Mucosa of descending colon (tissue), 3 donors: ENCODE results near the gene LRRC27. TPM values are rescaled to one million over a fixed set of nuclear protein-coding genes. Genes with fewer than 3 reads are reported as not detected.

ENCODE experiments used
- ATAC-seq: fragments of 200-7000 bp; cut with Tn5 transposase; one replicate; pipeline ENCODE4 v1.9.1; 2020; ENCODE audit warnings: mild to moderate bottlenecking, moderate library complexity
- DNase-seq, 3 donors: peaks; one replicate each; pipeline ENCODE4 v3.0.0-alpha.2; 2020
- H3K36me3 ChIP-seq: fragments of 200-600 bp; one replicate; pipeline ENCODE4 v1.8.0; 2021; ENCODE audit warnings: low read depth, mild to moderate bottlenecking
- H3K4me1 ChIP-seq: fragments of 200-600 bp; one replicate; pipeline ENCODE4 v1.8.0; 2021; ENCODE audit warnings: low read depth, mild to moderate bottlenecking
- H3K4me3 ChIP-seq: fragments of 200-600 bp; one replicate; pipeline ENCODE4 v1.8.0; 2021; ENCODE audit warnings: mild to moderate bottlenecking
- H3K9me3 ChIP-seq: fragments of 200-600 bp; one replicate; pipeline ENCODE4 v1.8.0; 2021; ENCODE audit warnings: mild to moderate bottlenecking
- CTCF ChIP-seq: fragments of 200-600 bp; IDR thresholded peaks from one replicate; pipeline ENCODE4 v1.8.0; 2022; ENCODE audit warnings: antibody characterized with exemption, mild to moderate bottlenecking
- intact Hi-C, 2 donors: fragments of 100-400 bp; cut with DNase I in 1 of 2; cut with micrococcal nuclease in 1 of 2; formaldehyde crosslinking; loops; one replicate each; pipeline versions ENCODE4 v1.11.0 to v1.11.1; 2022; cut with DNase I, micrococcal nuclease
- total RNA-seq, 3 donors: library from RNA; stranded (reverse); fragmentation: NEBNext Ultra II Directional in 2 of 3; extraction: Animal tissue kit (Norgen Biotek cat#: 25700) in 2 of 3; gene quantifications; one replicate each; pipeline versions ENCODE4 v1.2.1 to v1.2.4, GENCODE V29; 2021 to 2023
- donor health status: DM: no; HTN: no; CAD: no; lungs with moderate emphysema.
- donor health status: DM: no; HTN: no; CAD: no.
- donor health status: DM: no; HTN: yes; CAD: no.

The LRRC27 gene
- total RNA-seq, 3 donors from 2014 or later = 6.9 to 12.2 (median 11.1) TPM

- H3K4me3 ChIP-seq = no peak overlapping the region
- no peaks in the 10 kb centered on the region for H3K36me3 ChIP-seq
- ATAC-seq (no peak), DNase-seq (peak in 1 of 3 donors; percentile 36)
- no peaks in the 10 kb centered on the region for H3K4me1 ChIP-seq
- intact Hi-C loops = loop anchor here in 1 of 2 donors (10.0 kb wide), 1 partner anchor 130 kb away; no protein-coding TSS in a partner anchor
- H3K9me3 ChIP-seq = no peaks in the 10 kb centered on the region
- TF ChIP-seq CTCF = no peak
Measured at GRCh38 chr10:132355297-132355696, 23.3 kb downstream of the LRRC27 start.

GRCh38 chr10:132355754-132356153 is 23.8 kb downstream of the LRRC27 start:
- Histone ChIP-seq H3K4me3 (no peak overlapping the region), H3K9me3 (no peaks in the 10 kb centered on the region), H3K36me3 (no peaks in the 10 kb centered on the region), H3K4me1 (no peaks in the 10 kb centered on the region)
- intact Hi-C loops = loop anchor here in 1 of 2 donors (10.0 kb wide), 1 partner anchor 131 kb away; no protein-coding TSS in a partner anchor
- no peak for TF ChIP-seq CTCF
- ATAC-seq (no peak), DNase-seq (peak in 1 of 3 donors; percentile 44)

GRCh38 chr10:132356621-132357195 is 24.7 kb downstream of the LRRC27 start:
- no peak overlapping the region for H3K4me3 ChIP-seq
- H3K4me1 ChIP-seq = no peaks in the 10 kb centered on the region
- DNase-seq (no peak), ATAC-seq (no peak)
- TF ChIP-seq CTCF = no peak
- H3K9me3 ChIP-seq = no peaks in the 10 kb centered on the region
- no peaks in the 10 kb centered on the region for H3K36me3 ChIP-seq
- intact Hi-C loops = loop anchor here in 1 of 2 donors (10.0 kb wide), 1 partner anchor 132 kb away; no protein-coding TSS in a partner anchor

- Histone ChIP-seq H3K4me3 (no peak overlapping the region), H3K4me1 (no peaks in the 10 kb centered on the region), H3K9me3 (no peaks in the 10 kb centered on the region), H3K36me3 (no peaks in the 10 kb centered on the region)
- DNase-seq (peak in 1 of 3 donors; percentile 29), ATAC-seq (no peak)
- intact Hi-C loops = loop anchor here in 1 of 2 donors (10.0 kb wide), 1 partner anchor 133 kb away; no protein-coding TSS in a partner anchor
- no peak for TF ChIP-seq CTCF
Measured at GRCh38 chr10:132357286-132358058, 25.5 kb downstream of the LRRC27 start.

- DNase-seq (peak in 1 of 3 donors; percentile 32), ATAC-seq (no peak)
- intact Hi-C loops = loop anchor here in 1 of 2 donors (10.0 kb wide), 1 partner anchor 135 kb away; no protein-coding TSS in a partner anchor
- no peaks in the 10 kb centered on the region for H3K9me3 ChIP-seq
- no peaks in the 10 kb centered on the region for H3K36me3 ChIP-seq
- H3K4me3 ChIP-seq = no peak overlapping the region
- no peak for TF ChIP-seq CTCF
- H3K4me1 ChIP-seq = no peaks in the 10 kb centered on the region
Measured at GRCh38 chr10:132359305-132360040, 27.5 kb downstream of the LRRC27 start.
